SK-N-SH (cell line): ENCODE measurements around the gene PLA2G3.

Experiments
- EP300 ChIP-seq, 2 experiments: IDR thresholded peaks; 2 replicates each; pipeline versions ENCODE4 v1.4.0 to v1.6.1; 2012; ENCODE audit warnings: borderline replicate concordance in 1 of 2, low read depth in 1 of 2, low read length in 1 of 2
- EZH2phosphoT487 ChIP-seq: fragments of 200-600 bp; sonication (generic); IDR thresholded peaks from 2 replicates; pipeline ENCODE4 v1.6.1; 2017; ENCODE audit warnings: low read depth, mixed run types, mild to moderate bottlenecking, antibody characterized with exemption, moderate library complexity, borderline replicate concordance
- FOXJ3 ChIP-seq: sonication (generic); formaldehyde crosslinking; IDR thresholded peaks from 2 replicates; pipeline ENCODE4 v1.5.1; 2020; ENCODE audit warnings: mild to moderate bottlenecking, missing genetic modification reagents
- FOXM1 ChIP-seq: IDR thresholded peaks from 2 replicates; pipeline ENCODE4 v1.4.0; 2012; ENCODE audit warnings: low read depth, mild to moderate bottlenecking
- MAX ChIP-seq: IDR thresholded peaks from 2 replicates; pipeline ENCODE4 v1.4.0; 2012; ENCODE audit warnings: low read depth
- NRF1 ChIP-seq: IDR thresholded peaks from 2 replicates; pipeline ENCODE4 v1.6.1; 2012; ENCODE audit warnings: low read depth, mild to moderate bottlenecking, low read length
- POLR2AphosphoS5 ChIP-seq: IDR thresholded peaks from 2 replicates; pipeline ENCODE4 v1.6.1; 2012; ENCODE audit warnings: low read depth, low read length
- RCOR1 ChIP-seq: fragments of 150-350 bp; IDR thresholded peaks from 2 replicates; pipeline ENCODE4 v1.6.1; 2017; ENCODE audit warnings: antibody characterized with exemption, low read length
- RFX5 ChIP-seq: IDR thresholded peaks from 2 replicates; pipeline ENCODE4 v1.6.1; 2012; ENCODE audit warnings: mild to moderate bottlenecking, improper control_type of control experiment, low read length
- SMC3 ChIP-seq: IDR thresholded peaks from 2 replicates; pipeline ENCODE4 v1.6.1; 2012; ENCODE audit warnings: low read depth, low read length, improper control_type of control experiment
- USF2 ChIP-seq: fragments of 150-350 bp; IDR thresholded peaks from 2 replicates; pipeline ENCODE4 v1.6.1; 2017; ENCODE audit warnings: antibody characterized with exemption, low read length, low read depth, borderline replicate concordance
- TF ChIP-seq, protein P1 (sequence below): fragments of 200-600 bp; sonication (generic); IDR thresholded peaks from 2 replicates; pipeline ENCODE4 v1.6.1; 2017; ENCODE audit warnings: antibody characterized with exemption, mild to moderate bottlenecking, moderate library complexity

GRCh38 chr22:31161386-31161785 lies 21.1 kb upstream of the PLA2G3 start:
- no peak for TF ChIP-seq EZH2phosphoT487
- TF ChIP-seq, protein P1, sequence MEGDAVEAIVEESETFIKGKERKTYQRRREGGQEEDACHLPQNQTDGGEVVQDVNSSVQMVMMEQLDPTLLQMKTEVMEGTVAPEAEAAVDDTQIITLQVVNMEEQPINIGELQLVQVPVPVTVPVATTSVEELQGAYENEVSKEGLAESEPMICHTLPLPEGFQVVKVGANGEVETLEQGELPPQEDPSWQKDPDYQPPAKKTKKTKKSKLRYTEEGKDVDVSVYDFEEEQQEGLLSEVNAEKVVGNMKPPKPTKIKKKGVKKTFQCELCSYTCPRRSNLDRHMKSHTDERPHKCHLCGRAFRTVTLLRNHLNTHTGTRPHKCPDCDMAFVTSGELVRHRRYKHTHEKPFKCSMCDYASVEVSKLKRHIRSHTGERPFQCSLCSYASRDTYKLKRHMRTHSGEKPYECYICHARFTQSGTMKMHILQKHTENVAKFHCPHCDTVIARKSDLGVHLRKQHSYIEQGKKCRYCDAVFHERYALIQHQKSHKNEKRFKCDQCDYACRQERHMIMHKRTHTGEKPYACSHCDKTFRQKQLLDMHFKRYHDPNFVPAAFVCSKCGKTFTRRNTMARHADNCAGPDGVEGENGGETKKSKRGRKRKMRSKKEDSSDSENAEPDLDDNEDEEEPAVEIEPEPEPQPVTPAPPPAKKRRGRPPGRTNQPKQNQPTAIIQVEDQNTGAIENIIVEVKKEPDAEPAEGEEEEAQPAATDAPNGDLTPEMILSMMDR, result no peak
- TF ChIP-seq SMC3, result no peak
- no peak for TF ChIP-seq FOXM1
- no peak for TF ChIP-seq POLR2AphosphoS5
- no peak for TF ChIP-seq RFX5
- TF ChIP-seq USF2, result no peak
- TF ChIP-seq FOXJ3 (CRISPR knock-in tag), result no peak
- TF ChIP-seq EP300 (IDR thresholded peaks at IDR 0.05; ENCODE audit: borderline replicate concordance in 1 of 2, low read depth in 1 of 2, low read length in 1 of 2), result no peak
- no peak for TF ChIP-seq RCOR1
- TF ChIP-seq NRF1, result no peak
- no peak for TF ChIP-seq MAX
